ENCODE data around the gene TMEM167A.

Gene TMEM167A

GRCh38 chr5:83076742-83077661, at the start of gene TMEM167A, which contains the start of gene XRCC4:
Gene TMEM167A (minus strand): TSS chr5:83077394. CDS start chr5:83077323, 71 bp downstream.
Gene XRCC4 (plus strand): TSS chr5:83077547. CDS start chr5:83104920, 27,373 bp downstream.
- DNase-seq (ENCODE audit: low read depth) = peak; percentile 100

GRCh38 chr5:83126501-83126900, 49.3 kb upstream of the TMEM167A start:
- no peak for DNase-seq (ENCODE audit: low read depth)

GRCh38 chr5:83125560-83125959, 48.4 kb upstream of the TMEM167A start:
- DNase-seq (ENCODE audit: low read depth) = no peak

GRCh38 chr5:83124593-83124992, 47.4 kb upstream of the TMEM167A start:
- DNase-seq (ENCODE audit: low read depth) = no peak

- no peak for DNase-seq (ENCODE audit: low read depth)
Observed at GRCh38 chr5:83118976-83119375, 41.8 kb upstream of the TMEM167A start.

GRCh38 chr5:83118471-83118870, 41.3 kb upstream of the TMEM167A start:
- no peak for DNase-seq (ENCODE audit: low read depth)

GRCh38 chr5:83115816-83116215, 38.6 kb upstream of the TMEM167A start:
- no peak for DNase-seq (ENCODE audit: low read depth)

- DNase-seq (ENCODE audit: low read depth) = no peak
Observed at GRCh38 chr5:83109380-83109779, 32.2 kb upstream of the TMEM167A start.

- no peak for DNase-seq (ENCODE audit: low read depth)
Observed at GRCh38 chr5:83107692-83108420, 30.7 kb upstream of the TMEM167A start.

GRCh38 chr5:83104021-83104420, 26.8 kb upstream of the TMEM167A start:
- DNase-seq (ENCODE audit: low read depth) = no peak

GRCh38 chr5:83102364-83102980, 25.3 kb upstream of the TMEM167A start:
- DNase-seq (ENCODE audit: low read depth) = no peak

- no peak for DNase-seq (ENCODE audit: low read depth)
Observed at GRCh38 chr5:83101514-83101913, 24.3 kb upstream of the TMEM167A start.

- DNase-seq (ENCODE audit: low read depth) = no peak
Observed at GRCh38 chr5:83099445-83099844, 22.3 kb upstream of the TMEM167A start.

- DNase-seq (ENCODE audit: low read depth) = no peak
Observed at GRCh38 chr5:83099001-83099400, 21.8 kb upstream of the TMEM167A start.

- DNase-seq (ENCODE audit: low read depth) = peak; percentile 68
Observed at GRCh38 chr5:83097689-83098231, 20.6 kb upstream of the TMEM167A start.

GRCh38 chr5:83096660-83097339, 19.6 kb upstream of the TMEM167A start:
- peak; percentile 48 for DNase-seq (ENCODE audit: low read depth)

- peak; percentile 92 for DNase-seq (ENCODE audit: low read depth)
Observed at GRCh38 chr5:83095957-83096539, 18.9 kb upstream of the TMEM167A start.

GRCh38 chr5:83095163-83095956, 18.2 kb upstream of the TMEM167A start:
- no peak for DNase-seq (ENCODE audit: low read depth)

- no peak for DNase-seq (ENCODE audit: low read depth)
Observed at GRCh38 chr5:83093692-83094091, 16.5 kb upstream of the TMEM167A start.

- DNase-seq (ENCODE audit: low read depth) = no peak
Observed at GRCh38 chr5:83092619-83093018, 15.4 kb upstream of the TMEM167A start.
